Stimulated activated naive B cell treated with anti-CD40 and anti-IgM and Interleukin-4, amounts not matched to agents 10 μg/mL and 1 μg/mL and 100 μg/mL, for 72 hours (primary cell): ENCODE measurements around the gene VWF.

Experiments
- ATAC-seq, 2 donors: fragments of 150-1000 bp; cut with Tn5 transposase; replicated peaks; 2 replicates each; pipeline ENCODE4 v1.10.0; 2021; ENCODE audit warnings: moderate library complexity in 1 of 2
- DNase-seq: peaks from one replicate; pipeline ENCODE4 v3.0.0; 2021
- H3K27ac Mint-ChIP-seq: one replicate; pipeline ENCODE4 v1.8.0; 2022; ENCODE audit warnings: mild to moderate bottlenecking, mixed read lengths
- H3K27me3 Mint-ChIP-seq, 2 donors: one replicate each; pipeline ENCODE4 v1.8.0; 2022; ENCODE audit warnings: mixed read lengths in 2 of 2
- H3K36me3 Mint-ChIP-seq, 2 donors: one replicate each; pipeline ENCODE4 v1.8.0; 2022; ENCODE audit warnings: mixed read lengths in 2 of 2, mild to moderate bottlenecking in 1 of 2
- H3K4me1 Mint-ChIP-seq, 2 donors: one replicate each; pipeline ENCODE4 v1.8.0; 2022; ENCODE audit warnings: mixed read lengths in 2 of 2, mild to moderate bottlenecking in 1 of 2
- H3K4me3 Mint-ChIP-seq, 2 donors: one replicate each; pipeline ENCODE4 v1.8.0; 2022; ENCODE audit warnings: mild to moderate bottlenecking in 2 of 2, mixed read lengths in 2 of 2, moderate library complexity in 1 of 2
- H3K9me3 Mint-ChIP-seq, 2 donors: one replicate each; pipeline ENCODE4 v1.8.0; 2022; ENCODE audit warnings: mixed read lengths in 2 of 2, mild to moderate bottlenecking in 1 of 2

VWF gene

GRCh38 chr12:5944053-5944452, 180.4 kb downstream of the VWF start:
- peaks cover 72 to 85% of the 10 kb centered on the region in 2 donors for H3K27me3 Mint-ChIP-seq
- H3K36me3 Mint-ChIP-seq = no peaks in the 10 kb centered on the region
- peaks cover 0 to 3% of the 10 kb centered on the region in 2 donors for H3K9me3 Mint-ChIP-seq
- DNase-seq = no peak
- no peak overlapping the region for H3K4me3 Mint-ChIP-seq
- ATAC-seq = no peak
- peaks cover 0 to 5% of the 10 kb centered on the region in 2 donors for H3K4me1 Mint-ChIP-seq
- H3K27ac Mint-ChIP-seq = no peak overlapping the region

- peaks cover 64 to 79% of the 10 kb centered on the region in 2 donors for H3K27me3 Mint-ChIP-seq
- ATAC-seq = no peak
- no peaks in the 10 kb centered on the region for H3K36me3 Mint-ChIP-seq
- H3K4me3 Mint-ChIP-seq = no peak overlapping the region
- H3K27ac Mint-ChIP-seq = no peak overlapping the region
- no peak for DNase-seq
- H3K4me1 Mint-ChIP-seq = peaks cover 0 to 5% of the 10 kb centered on the region in 2 donors
- peaks cover 0 to 3% of the 10 kb centered on the region in 2 donors for H3K9me3 Mint-ChIP-seq
Observed at GRCh38 chr12:5941907-5942306, 182.6 kb downstream of the VWF start.

- no peak for DNase-seq
- Mint-ChIP-seq H3K4me3 (no peak overlapping the region), H3K27ac (no peak overlapping the region), H3K27me3 (peaks cover 35 to 42% of the 10 kb centered on the region in 2 donors), H3K4me1 (no peaks in the 10 kb centered on the region), H3K36me3 (no peaks in the 10 kb centered on the region), H3K9me3 (no peaks in the 10 kb centered on the region)
- no peak for ATAC-seq
Observed at GRCh38 chr12:5927732-5928516, 196.5 kb downstream of the VWF start.

GRCh38 chr12:5925646-5926045, 198.8 kb downstream of the VWF start:
- Mint-ChIP-seq H3K4me3 (no peak overlapping the region), H3K36me3 (no peaks in the 10 kb centered on the region), H3K4me1 (no peaks in the 10 kb centered on the region), H3K27ac (no peak overlapping the region), H3K9me3 (no peaks in the 10 kb centered on the region), H3K27me3 (peaks cover 28 to 29% of the 10 kb centered on the region in 2 donors)
- DNase-seq (no peak), ATAC-seq (no peak)

- no peaks in the 10 kb centered on the region for H3K4me1 Mint-ChIP-seq
- H3K9me3 Mint-ChIP-seq = no peaks in the 10 kb centered on the region
- no peaks in the 10 kb centered on the region for H3K36me3 Mint-ChIP-seq
- peaks cover 25 to 32% of the 10 kb centered on the region in 2 donors for H3K27me3 Mint-ChIP-seq
- no peak for DNase-seq
- H3K4me3 Mint-ChIP-seq = no peak overlapping the region
- H3K27ac Mint-ChIP-seq = no peak overlapping the region
- no peak for ATAC-seq
Observed at GRCh38 chr12:5924342-5924741, 200.1 kb downstream of the VWF start.

GRCh38 chr12:5923751-5924150, 200.7 kb downstream of the VWF start:
- Mint-ChIP-seq H3K9me3 (no peaks in the 10 kb centered on the region), H3K36me3 (no peaks in the 10 kb centered on the region), H3K4me1 (no peaks in the 10 kb centered on the region), H3K27ac (no peak overlapping the region), H3K4me3 (no peak overlapping the region), H3K27me3 (peaks cover 30 to 36% of the 10 kb centered on the region in 2 donors)
- ATAC-seq (no peak), DNase-seq (no peak)

GRCh38 chr12:5923043-5923605, 201.3 kb downstream of the VWF start:
- H3K4me3 Mint-ChIP-seq = no peak overlapping the region
- no peak for ATAC-seq
- no peaks in the 10 kb centered on the region for H3K36me3 Mint-ChIP-seq

GRCh38 chr12:5921966-5922899, 202.2 kb downstream of the VWF start:
- no peaks in the 10 kb centered on the region for H3K9me3 Mint-ChIP-seq
- H3K27ac Mint-ChIP-seq = no peak overlapping the region
- no peak for DNase-seq
- ATAC-seq = no peak
- H3K4me3 Mint-ChIP-seq = no peak overlapping the region
- no peaks in the 10 kb centered on the region for H3K4me1 Mint-ChIP-seq
- no peaks in the 10 kb centered on the region for H3K36me3 Mint-ChIP-seq
- peaks cover 23 to 27% of the 10 kb centered on the region in 2 donors for H3K27me3 Mint-ChIP-seq

More at GRCh38 chr12:5923043-5923605, 201.3 kb downstream of the VWF start:
- Mint-ChIP-seq H3K27ac (no peak overlapping the region), H3K4me1 (no peaks in the 10 kb centered on the region), H3K9me3 (no peaks in the 10 kb centered on the region), H3K27me3 (peaks cover 31 to 36% of the 10 kb centered on the region in 2 donors)
- no peak for DNase-seq

GRCh38 chr12:5921027-5921909, 203.2 kb downstream of the VWF start:
- H3K27me3 Mint-ChIP-seq = peaks cover 18% of the 10 kb centered on the region in 2 donors
- H3K4me1 Mint-ChIP-seq = no peaks in the 10 kb centered on the region
- no peaks in the 10 kb centered on the region for H3K36me3 Mint-ChIP-seq
- ATAC-seq = no peak
- H3K4me3 Mint-ChIP-seq = no peak overlapping the region
- no peak overlapping the region for H3K27ac Mint-ChIP-seq
- no peak for DNase-seq
- H3K9me3 Mint-ChIP-seq = no peaks in the 10 kb centered on the region

- H3K27ac Mint-ChIP-seq = no peak overlapping the region
- H3K4me1 Mint-ChIP-seq = no peaks in the 10 kb centered on the region
- no peak for ATAC-seq
Observed at GRCh38 chr12:5916785-5917290, 207.6 kb downstream of the VWF start.

GRCh38 chr12:5915511-5915910, 209.0 kb downstream of the VWF start:
- ATAC-seq (no peak), DNase-seq (no peak)
- H3K9me3 Mint-ChIP-seq = no peaks in the 10 kb centered on the region
- H3K4me3 Mint-ChIP-seq = no peak overlapping the region
- no peaks in the 10 kb centered on the region for H3K36me3 Mint-ChIP-seq
- H3K27ac Mint-ChIP-seq = no peak overlapping the region
- no peaks in the 10 kb centered on the region for H3K4me1 Mint-ChIP-seq
- peaks cover 12 to 32% of the 10 kb centered on the region in 2 donors for H3K27me3 Mint-ChIP-seq

More at GRCh38 chr12:5916785-5917290, 207.6 kb downstream of the VWF start:
- Mint-ChIP-seq H3K27me3 (peaks cover 16 to 24% of the 10 kb centered on the region in 2 donors), H3K4me3 (no peak overlapping the region), H3K36me3 (no peaks in the 10 kb centered on the region), H3K9me3 (no peaks in the 10 kb centered on the region)
- DNase-seq = no peak

- peaks cover 12 to 26% of the 10 kb centered on the region in 2 donors for H3K27me3 Mint-ChIP-seq
Observed at GRCh38 chr12:5914387-5915149, 209.9 kb downstream of the VWF start.

GRCh38 chr12:5913387-5913786, 211.1 kb downstream of the VWF start:
- no peak for DNase-seq

More at GRCh38 chr12:5914387-5915149, 209.9 kb downstream of the VWF start:
- no peak for ATAC-seq
- Mint-ChIP-seq H3K9me3 (no peaks in the 10 kb centered on the region), H3K4me1 (no peaks in the 10 kb centered on the region), H3K36me3 (no peaks in the 10 kb centered on the region), H3K27ac (no peak overlapping the region), H3K4me3 (no peak overlapping the region)
- DNase-seq = no peak

More at GRCh38 chr12:5913387-5913786, 211.1 kb downstream of the VWF start:
- no peak overlapping the region for H3K27ac Mint-ChIP-seq
- no peak for ATAC-seq
- no peaks in the 10 kb centered on the region for H3K9me3 Mint-ChIP-seq
- no peaks in the 10 kb centered on the region for H3K36me3 Mint-ChIP-seq
- no peaks in the 10 kb centered on the region for H3K4me1 Mint-ChIP-seq
- no peak overlapping the region for H3K4me3 Mint-ChIP-seq
- H3K27me3 Mint-ChIP-seq = peaks cover 7 to 25% of the 10 kb centered on the region in 2 donors
